GM18505 (cell line): ENCODE data around the gene ALDH1A2.

Experiments
- ATAC-seq: cut with Tn5 transposase; IDR thresholded peaks from one replicate; pipeline ENCODE4 v1.9.1; 2021; ENCODE audit not compliant: unreplicated experiment
- POLR2A ChIP-seq: IDR thresholded peaks from 4 replicates; pipeline ENCODE4 v1.6.1; 2011; ENCODE audit warnings: borderline replicate concordance; ENCODE audit not compliant: insufficient read depth, insufficient read length; ENCODE audit errors: extremely low read depth

The ALDH1A2 gene

GRCh38 chr15:57948351-57949289 is 116.9 kb downstream of the ALDH1A2 start:
- TF ChIP-seq POLR2A: no peak
- ATAC-seq: no peak

- no peak for ATAC-seq
- no peak for TF ChIP-seq POLR2A
Observed at GRCh38 chr15:57947781-57948180, 117.7 kb downstream of the ALDH1A2 start.

GRCh38 chr15:57947282-57947681 is 118.2 kb downstream of the ALDH1A2 start:
- no peak for ATAC-seq

GRCh38 chr15:57946491-57947048 is 118.9 kb downstream of the ALDH1A2 start:
- TF ChIP-seq POLR2A: no peak
- ATAC-seq: no peak

More at GRCh38 chr15:57947282-57947681, 118.2 kb downstream of the ALDH1A2 start:
- no peak for TF ChIP-seq POLR2A

- no peak for ATAC-seq
- TF ChIP-seq POLR2A: no peak
Observed at GRCh38 chr15:57945616-57946015, 119.9 kb downstream of the ALDH1A2 start.

- ATAC-seq: no peak
- TF ChIP-seq POLR2A: no peak
Observed at GRCh38 chr15:57943754-57944420, 121.6 kb downstream of the ALDH1A2 start.

- no peak for ATAC-seq
- no peak for TF ChIP-seq POLR2A
Observed at GRCh38 chr15:57943171-57943570, 122.3 kb downstream of the ALDH1A2 start.

GRCh38 chr15:57941816-57942215 is 123.7 kb downstream of the ALDH1A2 start:
- ATAC-seq: no peak
- TF ChIP-seq POLR2A: no peak

GRCh38 chr15:57932348-57932747 is 133.2 kb downstream of the ALDH1A2 start:
- ATAC-seq: no peak
- TF ChIP-seq POLR2A: no peak

- ATAC-seq: no peak
- TF ChIP-seq POLR2A: no peak
Observed at GRCh38 chr15:57931570-57931969, 133.9 kb downstream of the ALDH1A2 start.

- TF ChIP-seq POLR2A: no peak
- ATAC-seq: no peak
Observed at GRCh38 chr15:57927091-57927631, 138.3 kb downstream of the ALDH1A2 start.

GRCh38 chr15:57925650-57926049 is 139.9 kb downstream of the ALDH1A2 start:
- no peak for TF ChIP-seq POLR2A
- ATAC-seq: no peak

- ATAC-seq: no peak
- no peak for TF ChIP-seq POLR2A
Observed at GRCh38 chr15:57924598-57924997, 140.9 kb downstream of the ALDH1A2 start.
